Muscle of leg (tissue), 16 donors: Measurements from ENCODE around the gene CAVIN1. TPM values are rescaled to one million over a fixed set of nuclear protein-coding genes. Genes with fewer than 3 reads are reported as not detected.

Experiments
- DNase-seq: peaks from one replicate; pipeline ENCODE4 v3.0.0; 2013
- H3K27ac ChIP-seq: one replicate; pipeline ENCODE4 v1.5.1; 2013; ENCODE audit warnings: mild to moderate bottlenecking, low read length, control low read depth
- H3K27me3 ChIP-seq: one replicate; pipeline ENCODE4 v1.6.1; 2013; ENCODE audit warnings: low read length; ENCODE audit not compliant: control insufficient read depth, insufficient read depth
- H3K36me3 ChIP-seq: one replicate; pipeline ENCODE4 v1.6.1; 2013; ENCODE audit warnings: low read length; ENCODE audit not compliant: control insufficient read depth, insufficient read depth
- H3K4me1 ChIP-seq: one replicate; pipeline ENCODE4 v1.6.1; 2013; ENCODE audit warnings: low read length; ENCODE audit not compliant: control insufficient read depth, insufficient read depth
- H3K4me3 ChIP-seq: one replicate; pipeline ENCODE4 v1.5.1; 2013; ENCODE audit warnings: low read length, control low read depth
- H3K9me3 ChIP-seq: replicated peaks from 2 replicates; pipeline ENCODE4 v1.6.1; 2013; ENCODE audit warnings: low read depth, low read length; ENCODE audit not compliant: control insufficient read depth
- WGBS: methylation state at CpG from one replicate; pipeline ENCODE4 v1.1.5; 2013; ENCODE audit warnings: missing lambda C conversion rate; ENCODE audit not compliant: insufficient coverage; 5-methylcytosine and 5-hydroxymethylcytosine counted together
- long read RNA-seq, 11 donors: transcript quantifications; one replicate each; lab custom pipeline, GENCODE V29; 2026
- polyA plus RNA-seq, 8 donors: library from polyadenylated mRNA; unstranded; fragments of 120-200 nt; gene quantifications; one replicate each; pipeline versions ENCODE4 v1.2.1 to v1.2.3, GENCODE V29; 2013; ENCODE audit warnings: inconsistent platforms in 1 of 8, low replicate concordance in 1 of 8; ENCODE audit not compliant: insufficient read length in 8 of 8, insufficient read depth in 1 of 8
- total RNA-seq: library from RNA; stranded (reverse); fragments of 120-200 nt; gene quantifications from one replicate; pipeline ENCODE4 v1.2.4, GENCODE V29; 2013

Gene CAVIN1, protein sequence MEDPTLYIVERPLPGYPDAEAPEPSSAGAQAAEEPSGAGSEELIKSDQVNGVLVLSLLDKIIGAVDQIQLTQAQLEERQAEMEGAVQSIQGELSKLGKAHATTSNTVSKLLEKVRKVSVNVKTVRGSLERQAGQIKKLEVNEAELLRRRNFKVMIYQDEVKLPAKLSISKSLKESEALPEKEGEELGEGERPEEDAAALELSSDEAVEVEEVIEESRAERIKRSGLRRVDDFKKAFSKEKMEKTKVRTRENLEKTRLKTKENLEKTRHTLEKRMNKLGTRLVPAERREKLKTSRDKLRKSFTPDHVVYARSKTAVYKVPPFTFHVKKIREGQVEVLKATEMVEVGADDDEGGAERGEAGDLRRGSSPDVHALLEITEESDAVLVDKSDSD
- total RNA-seq (206 TPM), polyA plus RNA-seq (100 to 1,000 TPM; 249 to 334 (median 299) TPM)
- long read RNA-seq, donor 1, transcript CAVIN1-201 (2 exons, 3,828 nt), result major isoform, 59 of 59 reads
- long read RNA-seq, donor 1, partial matches to known transcripts, result 0 of 59 reads
- long read RNA-seq, donor 1, other reads (novel, unspliced or antisense), result 0 of 59 reads
- long read RNA-seq, donor 2, partial matches to known transcripts, result 0 of 2 reads
- long read RNA-seq, donor 2, other reads (novel, unspliced or antisense), result 0 of 2 reads
- long read RNA-seq, donor 3, transcript CAVIN1-201 (2 exons, 3,828 nt), result major isoform, 195 of 205 reads
- long read RNA-seq, donor 3, partial matches to known transcripts, result 10 of 205 reads
- long read RNA-seq, donor 3, other reads (novel, unspliced or antisense), result 0 of 205 reads
- long read RNA-seq, donor 4, transcript CAVIN1-201 (2 exons, 3,828 nt), result major isoform, 78 of 83 reads
- long read RNA-seq, donor 4, partial matches to known transcripts, result 5 of 83 reads
- long read RNA-seq, donor 4, other reads (novel, unspliced or antisense), result 0 of 83 reads
- long read RNA-seq, donor 5, transcript CAVIN1-201 (2 exons, 3,828 nt), result major isoform, 319 of 346 reads
- long read RNA-seq, donor 5, partial matches to known transcripts, result 10 of 346 reads
- long read RNA-seq, donor 5, other reads (novel, unspliced or antisense), result 17 of 346 reads
- long read RNA-seq, donor 6, transcript CAVIN1-201 (2 exons, 3,828 nt), result major isoform, 145 of 167 reads
- long read RNA-seq, donor 6, partial matches to known transcripts, result 0 of 167 reads
- long read RNA-seq, donor 6, other reads (novel, unspliced or antisense), result 22 of 167 reads
- long read RNA-seq, donor 7, transcript CAVIN1-201 (2 exons, 3,828 nt), result major isoform, 98 of 110 reads
- long read RNA-seq, donor 7, partial matches to known transcripts, result 0 of 110 reads
- long read RNA-seq, donor 7, other reads (novel, unspliced or antisense), result 12 of 110 reads
- long read RNA-seq, donor 8, transcript CAVIN1-201 (2 exons, 3,828 nt), result major isoform, 28 of 28 reads
- long read RNA-seq, donor 8, partial matches to known transcripts, result 0 of 28 reads
- long read RNA-seq, donor 8, other reads (novel, unspliced or antisense), result 0 of 28 reads
- long read RNA-seq, donor 9, transcript CAVIN1-201 (2 exons, 3,828 nt), result major isoform, 82 of 82 reads
- long read RNA-seq, donor 9, partial matches to known transcripts, result 0 of 82 reads
- long read RNA-seq, donor 9, other reads (novel, unspliced or antisense), result 0 of 82 reads
- long read RNA-seq, donor 10, transcript CAVIN1-201 (2 exons, 3,828 nt), result major isoform, 55 of 68 reads
- long read RNA-seq, donor 10, partial matches to known transcripts, result 0 of 68 reads
- long read RNA-seq, donor 10, other reads (novel, unspliced or antisense), result 13 of 68 reads
- long read RNA-seq, donor 11, transcript CAVIN1-201 (2 exons, 3,828 nt), result major isoform, 90 of 102 reads
- long read RNA-seq, donor 11, partial matches to known transcripts, result 0 of 102 reads
- long read RNA-seq, donor 11, other reads (novel, unspliced or antisense), result 12 of 102 reads

DNA sequence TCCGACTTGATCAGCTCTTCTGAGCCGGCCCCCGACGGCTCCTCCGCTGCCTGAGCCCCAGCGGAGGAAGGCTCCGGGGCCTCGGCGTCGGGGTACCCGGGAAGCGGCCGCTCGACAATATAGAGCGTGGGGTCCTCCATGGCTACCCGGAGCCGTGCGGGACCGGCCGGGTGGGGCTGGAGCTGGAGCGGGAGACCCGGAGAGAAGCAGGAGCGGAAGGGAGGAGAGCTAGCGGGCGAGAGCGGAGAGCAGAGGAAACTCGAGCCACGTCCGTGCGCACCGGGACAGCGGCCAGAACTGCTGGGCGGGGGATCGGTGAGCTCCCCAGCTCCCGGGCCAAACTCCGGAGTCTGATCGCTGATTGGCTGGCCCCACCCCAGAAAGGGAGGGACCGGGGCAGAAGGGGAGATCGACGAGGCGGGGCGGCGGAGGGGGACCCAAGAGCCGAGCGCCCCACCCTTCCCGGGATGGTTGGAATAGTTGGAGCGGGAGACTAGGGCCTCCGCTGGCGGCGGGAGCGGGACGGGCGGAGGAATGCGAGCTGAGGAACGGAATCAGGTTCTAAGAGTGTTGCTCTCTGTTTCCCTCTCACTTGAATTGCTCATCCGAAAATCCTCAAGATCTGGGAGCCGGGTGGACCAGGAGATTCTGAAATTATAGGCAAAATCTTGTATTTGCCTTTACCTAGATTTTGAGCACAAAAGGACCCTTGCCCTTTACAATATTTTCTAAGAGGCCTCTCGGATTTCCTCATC lies at the start of gene CAVIN1:
CAVIN1 (minus strand) TSS at position 299 of the 755 bp plus-strand sequence; CDS start at position 140, 159 bp downstream.
- Histone ChIP-seq H3K4me1 (peaks cover 42% of the 10 kb centered on the region), H3K36me3 (peaks cover 21% of the 10 kb centered on the region), H3K27me3 (peaks cover 17% of the 10 kb centered on the region), H3K27ac (peak within 1 kb of the TSS; percentile 99), H3K4me3 (peak within 1 kb of the TSS; percentile 100), H3K9me3 (no peaks in the 10 kb centered on the region)
- peak; percentile 100 for DNase-seq
- WGBS, result under 1% methylated on average over 46 of the region's 58 CpGs

DNA sequence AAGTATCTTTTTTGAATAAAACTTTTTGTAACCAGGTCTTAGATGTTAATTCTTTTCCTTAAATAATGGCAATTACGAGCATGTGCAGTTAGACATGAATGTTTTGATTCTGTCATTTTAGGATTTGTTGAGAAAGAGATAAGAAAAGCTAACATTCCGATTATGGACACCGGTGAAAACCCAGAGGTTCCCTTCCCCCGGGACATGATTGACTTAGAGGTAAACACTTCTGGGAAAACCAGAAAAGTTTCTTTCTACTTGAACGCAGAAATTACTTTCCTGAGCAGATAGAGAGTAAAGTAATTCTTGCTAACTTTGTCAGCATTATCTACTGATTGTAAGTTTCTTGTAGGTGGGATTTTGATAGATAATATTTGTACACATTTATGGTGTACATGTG lies 44.8 kb upstream of the CAVIN1 start:
- Histone ChIP-seq H3K27me3 (no peaks in the 10 kb centered on the region), H3K27ac (no peak overlapping the region), H3K36me3 (peaks cover 22% of the 10 kb centered on the region), H3K9me3 (no peaks in the 10 kb centered on the region), H3K4me1 (no peaks in the 10 kb centered on the region), H3K4me3 (no peak overlapping the region)
- DNase-seq, result no peak
- WGBS, result 73% methylated on average over 2 of the region's 5 CpGs

DNA sequence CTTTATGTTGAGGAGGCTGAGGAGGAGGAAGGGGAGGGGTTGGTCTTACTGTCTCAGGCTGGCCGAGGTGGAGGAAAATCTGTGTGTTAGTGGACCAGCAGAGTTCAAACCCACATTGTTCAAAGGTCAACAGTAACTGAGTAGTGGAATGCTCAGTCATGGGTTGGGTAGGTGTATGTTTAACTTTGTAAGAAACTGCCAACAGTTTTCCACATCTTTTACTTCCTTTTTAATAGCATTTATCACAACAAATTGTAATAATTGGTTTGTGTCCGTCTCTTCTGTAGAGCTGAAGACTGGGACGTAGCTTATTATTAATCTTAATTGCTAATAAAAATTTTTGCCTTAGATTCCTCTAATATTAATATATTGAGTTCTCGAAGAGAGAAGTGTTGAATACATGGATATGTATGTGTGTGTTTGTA lies 40.9 kb upstream of the CAVIN1 start:
- Histone ChIP-seq H3K36me3 (peaks cover 15% of the 10 kb centered on the region), H3K27ac (no peak overlapping the region), H3K9me3 (no peaks in the 10 kb centered on the region), H3K4me1 (peaks cover 8% of the 10 kb centered on the region), H3K4me3 (no peak overlapping the region), H3K27me3 (no peaks in the 10 kb centered on the region)
- DNase-seq, result no peak
- no CpG with 5 or more reads among the region's 4 CpGs for WGBS

DNA sequence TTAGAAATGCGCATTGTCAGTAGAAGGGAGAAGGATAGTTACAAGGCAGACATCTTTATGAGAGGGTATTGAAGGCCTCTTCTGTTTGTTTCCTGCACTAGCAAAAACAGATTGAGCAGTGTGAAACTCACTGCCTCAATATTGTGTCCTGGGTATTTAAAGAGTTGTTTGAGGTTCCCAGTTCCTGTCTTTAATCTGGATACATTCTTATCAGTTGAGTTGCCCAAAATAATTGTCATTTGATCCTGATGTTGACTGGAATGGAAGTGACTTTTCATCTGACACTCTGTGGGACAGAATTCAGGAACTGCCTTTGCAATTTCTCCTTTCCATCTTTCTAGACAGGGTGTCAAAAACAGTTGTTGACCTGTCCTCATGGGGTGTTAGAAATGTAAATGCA lies 37.3 kb upstream of the CAVIN1 start:
- H3K4me3 ChIP-seq, result peak overlapping the region; percentile 11
- no peak for DNase-seq
- H3K27me3 ChIP-seq, result no peaks in the 10 kb centered on the region
- H3K4me1 ChIP-seq, result peaks cover 13% of the 10 kb centered on the region
- peak overlapping the region; percentile 2 for H3K27ac ChIP-seq
- H3K36me3 ChIP-seq, result peaks cover 8% of the 10 kb centered on the region
- no peaks in the 10 kb centered on the region for H3K9me3 ChIP-seq
- no CpG with 5 or more reads among the region's 1 CpG for WGBS

DNA sequence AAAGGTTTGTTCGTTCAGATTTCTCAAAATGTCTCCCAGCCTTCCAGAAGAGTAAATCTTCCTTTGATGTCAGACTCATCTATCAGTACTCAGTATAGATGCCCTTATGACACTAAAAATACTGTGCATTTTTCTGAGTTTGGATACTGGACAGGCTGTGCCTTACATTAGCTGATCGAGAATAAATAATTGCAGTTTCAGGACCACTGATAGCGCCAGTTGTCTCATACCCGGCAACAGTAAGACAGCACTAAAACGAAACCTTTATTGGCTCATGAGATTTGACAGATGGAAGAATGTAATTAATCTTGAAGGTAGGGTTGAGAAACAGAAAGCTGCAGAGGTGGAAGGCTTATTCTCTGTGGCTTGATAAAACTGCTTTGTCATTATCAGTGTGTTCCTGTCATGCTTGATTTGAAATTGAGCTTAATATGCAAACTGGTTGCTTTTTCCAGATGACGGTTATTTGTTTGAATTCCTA lies 36.8 kb upstream of the CAVIN1 start:
- Histone ChIP-seq H3K36me3 (peaks cover 8% of the 10 kb centered on the region), H3K4me3 (peak overlapping the region; percentile 67), H3K27me3 (no peaks in the 10 kb centered on the region), H3K27ac (peak overlapping the region; percentile 94), H3K9me3 (no peaks in the 10 kb centered on the region), H3K4me1 (peaks cover 13% of the 10 kb centered on the region)
- WGBS, result 24% methylated on average over 4 of the region's 6 CpGs
- peak; percentile 63 for DNase-seq

DNA sequence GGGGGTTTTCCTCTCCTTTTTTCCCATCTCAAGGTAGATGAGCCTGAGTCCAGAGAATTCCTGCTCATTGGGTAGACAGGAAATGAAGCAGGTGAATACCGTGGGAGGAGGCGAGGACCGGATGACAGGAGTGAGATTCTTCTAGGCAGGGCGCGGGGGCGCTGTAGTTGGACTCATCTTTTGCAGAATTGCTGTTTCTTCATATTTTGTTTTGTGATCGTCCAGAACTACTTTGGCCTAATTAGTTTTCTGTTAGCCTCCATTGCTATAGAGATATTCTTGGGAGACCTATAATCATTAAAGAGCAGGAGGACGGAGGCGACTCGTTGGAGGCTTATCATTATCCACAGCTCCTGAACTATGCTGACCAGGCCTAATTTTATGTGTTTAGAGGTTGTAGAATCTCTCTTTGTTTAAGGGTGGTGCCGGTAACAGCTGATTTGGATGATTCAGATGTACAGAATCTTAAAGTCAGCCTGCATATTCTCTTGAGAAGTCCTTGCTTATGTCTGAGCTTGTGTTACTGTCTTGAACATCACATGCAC lies 36.3 kb upstream of the CAVIN1 start:
- peaks cover 13% of the 10 kb centered on the region for H3K4me1 ChIP-seq

DNA sequence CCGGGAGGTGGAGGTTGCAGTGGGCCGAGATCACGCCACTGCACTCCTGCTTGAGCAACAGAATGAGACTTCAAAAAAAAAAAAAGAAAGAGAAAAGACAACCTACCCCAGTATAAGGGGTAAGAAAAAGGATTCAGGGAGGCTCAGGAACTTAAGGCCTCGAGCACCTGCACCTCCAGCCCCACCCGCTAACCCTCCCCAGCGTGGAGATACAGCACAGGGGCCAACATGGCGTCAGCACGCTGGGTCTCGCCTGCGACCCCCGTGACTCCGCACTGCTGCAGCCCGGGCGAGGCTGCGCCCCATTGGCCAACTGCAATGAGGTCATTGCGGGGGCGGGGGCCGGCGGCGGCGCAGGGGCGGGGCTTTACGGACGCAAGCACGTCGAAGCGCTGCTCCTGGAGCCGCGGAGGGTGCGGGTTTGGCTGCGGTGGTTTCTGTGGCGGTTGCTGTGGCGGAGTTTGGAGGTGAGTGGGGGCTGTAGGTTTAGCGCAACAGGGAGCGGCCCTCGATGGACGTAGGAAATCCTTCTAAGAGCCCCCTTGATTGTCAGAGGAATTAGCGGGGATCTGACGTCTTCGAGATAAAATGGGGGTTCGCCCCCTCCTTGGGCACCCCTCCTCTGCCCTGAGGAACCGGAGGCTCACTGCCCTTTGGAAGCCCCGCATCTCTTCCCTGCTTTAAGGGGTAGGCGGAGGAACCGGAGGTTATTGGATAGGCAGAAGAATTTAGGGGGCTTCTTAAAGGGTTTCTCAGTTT lies 35.6 kb upstream of the CAVIN1 start, which contains the start of gene ATP6V0A1:
ATP6V0A1 (plus strand) TSS at position 382 of the 759 bp plus-strand sequence. CDS start 2,017 bp downstream, outside the sequence.
- WGBS, result 0% methylated on average over 29 of the region's 45 CpGs
- no peaks in the 10 kb centered on the region for H3K27me3 ChIP-seq
- peaks cover 13% of the 10 kb centered on the region for H3K4me1 ChIP-seq
- peak within 1 kb of the TSS; percentile 94 for H3K27ac ChIP-seq
- peak; percentile 96 for DNase-seq
- peak within 1 kb of the TSS; percentile 67 for H3K4me3 ChIP-seq
- peaks cover 8% of the 10 kb centered on the region for H3K36me3 ChIP-seq
- no peaks in the 10 kb centered on the region for H3K9me3 ChIP-seq

More for the DNA sequence above, 36.3 kb upstream of the CAVIN1 start:
- Histone ChIP-seq H3K36me3 (peaks cover 8% of the 10 kb centered on the region), H3K27ac (peak overlapping the region; percentile 94), H3K4me3 (peak overlapping the region; percentile 67), H3K27me3 (no peaks in the 10 kb centered on the region), H3K9me3 (no peaks in the 10 kb centered on the region)
- DNase-seq, result peak; percentile 74
- 0% methylated on average over 2 of the region's 11 CpGs for WGBS
